Gastrocnemius medialis (tissue), 4 donors: ENCODE results near the gene C1QTNF8. TPM values are rescaled to one million over a fixed set of nuclear protein-coding genes. Genes with fewer than 3 reads are reported as not detected.

Experiments used
- ATAC-seq, 2 donors: fragments of 150-250 bp; one replicate each; pipeline ENCODE4 v1.9.1; 2016
- DNase-seq, 2 donors: peaks; one replicate each; pipeline ENCODE4 v3.0.0-alpha.2; 2019
- H3K27ac ChIP-seq, 4 donors: fragments of 200-600 bp; sonication (generic); 1 replicate in 1 of 4; 2 replicates in 3 of 4; pipeline ENCODE4 v1.5.1; 2016 to 2018; ENCODE audit warnings: mild to moderate bottlenecking in 2 of 4, moderate library complexity in 1 of 4
- H3K27me3 ChIP-seq, 3 donors: fragments of 200-600 bp; sonication (generic) in 2 of 3; 1 replicate in 1 of 3; 2 replicates in 2 of 3; pipeline versions ENCODE4 v1.5.1 to v1.6.0; 2016 to 2019; ENCODE audit warnings: mild to moderate bottlenecking in 1 of 3, moderate library complexity in 1 of 3
- H3K36me3 ChIP-seq, 2 donors: fragments of 200-600 bp; sonication (generic) in 1 of 2; one replicate each; pipeline ENCODE4 v1.5.1; 2017 to 2018
- H3K4me1 ChIP-seq, 2 donors: fragments of 200-600 bp; sonication (generic) in 1 of 2; one replicate each; pipeline ENCODE4 v1.5.1; 2016 to 2017; ENCODE audit warnings: mild to moderate bottlenecking in 2 of 2
- H3K4me3 ChIP-seq, 4 donors: fragments of 200-600 bp; sonication (generic) in 3 of 4; 1 replicate in 1 of 4; 2 replicates in 3 of 4; pipeline ENCODE4 v1.5.1; 2016 to 2019; ENCODE audit warnings: mild to moderate bottlenecking in 2 of 4
- H3K9me3 ChIP-seq, 3 donors: fragments of 200-600 bp; sonication (generic) in 2 of 3; 1 replicate in 1 of 3; 2 replicates in 2 of 3; pipeline ENCODE4 v1.5.1; 2016 to 2019
- CTCF ChIP-seq, 5 experiments: fragments of 450-650 bp in 3 of 5; fragments of 200-600 bp in 2 of 5; sonication (generic) in 2 of 5; IDR thresholded peaks in 4 of 5; conservative IDR thresholded peaks in 1 of 5; 1 replicate in 4 of 5; 2 replicates in 1 of 5; pipeline ENCODE4 v1.5.1; 2016 to 2019; ENCODE audit warnings: antibody characterized with exemption in 5 of 5, mild to moderate bottlenecking in 3 of 5, moderate library complexity in 3 of 5
- POLR2A ChIP-seq, 2 donors: fragments of 450-650 bp; IDR thresholded peaks; one replicate each; pipeline ENCODE4 v1.6.1; 2017; ENCODE audit warnings: antibody characterized with exemption in 2 of 2, mild to moderate bottlenecking in 2 of 2, moderate library complexity in 2 of 2
- in situ Hi-C, 4 donors: fragments of 200-750 bp; cut with MboI; loops; one replicate each; pipeline versions ENCODE4 v1.15.0 to v1.8.0; 2017; ENCODE audit warnings: low sequenced_read_pairs in 4 of 4
- intact Hi-C: fragments of 100-400 bp; cut with DNase I; formaldehyde crosslinking; loops from one replicate; pipeline ENCODE4 v1.15.1; 2023; ENCODE audit warnings: low total_unique reads
- total RNA-seq, 4 donors: library from RNA; depleted of rRNA; stranded (reverse); fragments of >200 nt; gene quantifications; one replicate each; pipeline versions ENCODE4 v1.1.0 to v1.2.3, GENCODE V29; 2016

C1QTNF8 gene
- total RNA-seq, 4 donors from 2014 or later = not detected

GRCh38 chr16:1105888-1106620 is 10.0 kb upstream of the C1QTNF8 start:
- no peak for ATAC-seq
- Histone ChIP-seq H3K4me3 (no peak overlapping the region), H3K27me3 (peaks cover 28 to 52% (median 39%) of the 10 kb centered on the region in 3 donors), H3K9me3 (no peaks in the 10 kb centered on the region), H3K36me3 (no peaks in the 10 kb centered on the region), H3K27ac (no peak overlapping the region), H3K4me1 (peaks cover 0 to 4% of the 10 kb centered on the region in 2 donors)
- no peak for DNase-seq
- in situ Hi-C loops (no loop called here), intact Hi-C loops (loop anchor here (1.0 kb wide), 1 partner anchor 88 kb away; no protein-coding TSS in a partner anchor)
- TF ChIP-seq CTCF (IDR thresholded peaks at IDR 0.05 in 4 of 5, conservative IDR thresholded peaks at IDR 0.05 in 1 of 5) (peak; percentile 32 to 74 (median 70)), POLR2A (IDR thresholded peaks at IDR 0.05) (no peak)

GRCh38 chr16:1103636-1103980 is 7.6 kb upstream of the C1QTNF8 start:
- DNase-seq = no peak
- TF ChIP-seq POLR2A (IDR thresholded peaks at IDR 0.05) (no peak), CTCF (IDR thresholded peaks at IDR 0.05 in 4 of 5, conservative IDR thresholded peaks at IDR 0.05 in 1 of 5) (no peak)
- Histone ChIP-seq H3K27ac (no peak overlapping the region), H3K4me3 (no peak overlapping the region), H3K27me3 (peaks cover 21 to 40% (median 31%) of the 10 kb centered on the region in 3 donors), H3K9me3 (no peaks in the 10 kb centered on the region), H3K36me3 (no peaks in the 10 kb centered on the region), H3K4me1 (peaks cover 6 to 9% of the 10 kb centered on the region in 2 donors)
- intact Hi-C loops (loop anchor here (1.0 kb wide), 1 partner anchor 46 kb away; no protein-coding TSS in a partner anchor), in situ Hi-C loops (no loop called here)
- no peak for ATAC-seq

DNA sequence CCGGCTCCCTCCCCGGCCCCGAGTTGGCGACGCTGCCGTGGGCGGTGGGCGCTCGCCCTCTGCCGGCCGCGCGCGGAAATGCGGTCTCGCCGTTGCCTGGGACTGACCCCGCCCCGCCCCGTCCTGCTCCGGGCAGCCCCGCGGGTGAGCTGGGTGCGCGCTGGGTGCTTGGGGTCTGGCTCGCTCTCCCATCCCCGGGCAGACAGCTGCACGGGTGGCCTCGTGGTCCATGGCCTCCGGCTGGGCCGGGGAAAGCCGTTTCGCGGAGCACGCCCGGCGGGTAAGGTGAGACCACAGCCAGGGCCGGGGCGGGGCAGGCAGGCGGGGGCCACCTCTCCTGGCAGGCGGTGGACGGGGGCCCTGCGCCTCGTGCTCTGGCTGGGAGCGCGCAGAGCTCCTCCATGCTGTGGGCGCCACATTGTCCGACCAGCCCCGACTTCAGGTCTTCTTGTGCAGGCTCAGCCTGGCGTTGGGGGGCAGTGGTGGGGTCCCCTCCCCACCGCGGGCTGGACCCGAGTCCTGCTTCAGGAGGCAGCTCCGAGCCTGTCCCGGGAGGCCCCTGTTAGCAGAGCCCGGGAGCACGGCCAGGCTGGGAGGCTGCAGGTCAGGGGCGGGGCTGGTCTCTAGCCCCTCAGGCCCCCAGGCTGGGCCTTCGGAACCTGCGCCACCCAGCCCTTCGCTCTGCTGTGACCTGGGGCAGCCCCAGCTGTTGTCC is 7.0 kb upstream of the C1QTNF8 start:
- intact Hi-C loops = loop anchor here (1.0 kb wide), 1 partner anchor 46 kb away; no protein-coding TSS in a partner anchor

DNA sequence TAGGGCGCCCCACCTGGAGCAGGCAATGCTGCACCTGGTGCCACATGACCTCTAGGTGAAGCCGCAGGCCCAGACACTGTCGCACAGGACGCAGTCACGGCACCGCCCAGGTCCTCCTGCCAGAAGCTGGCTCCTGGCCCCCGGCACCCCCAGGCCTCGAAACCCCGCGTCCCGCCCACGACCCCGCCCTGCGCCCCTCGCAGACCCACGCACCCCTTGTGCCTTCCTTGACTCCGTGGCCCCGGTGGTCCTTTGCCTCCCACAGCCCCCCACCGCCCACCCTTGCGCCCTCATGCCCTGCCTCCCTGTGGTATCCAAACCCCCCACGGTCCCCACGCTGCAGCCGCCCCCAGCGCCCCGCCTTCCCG is 6.3 kb upstream of the C1QTNF8 start:
- H3K27ac ChIP-seq = no peak overlapping the region
- no peaks in the 10 kb centered on the region for H3K9me3 ChIP-seq
- no peak overlapping the region for H3K4me3 ChIP-seq
- ATAC-seq (no peak), DNase-seq (peak in 1 of 2 donors; percentile 16)
- no peaks in the 10 kb centered on the region for H3K36me3 ChIP-seq
- intact Hi-C loops = no loop called here
- TF ChIP-seq CTCF (IDR thresholded peaks at IDR 0.05 in 4 of 5, conservative IDR thresholded peaks at IDR 0.05 in 1 of 5) (no peak), POLR2A (IDR thresholded peaks at IDR 0.05) (no peak)
- peaks cover 12 to 27% (median 18%) of the 10 kb centered on the region in 3 donors for H3K27me3 ChIP-seq
- H3K4me1 ChIP-seq = peaks cover 17 to 20% of the 10 kb centered on the region in 2 donors
- in situ Hi-C loops = no loop called here

More for the DNA sequence above, 7.0 kb upstream of the C1QTNF8 start:
- H3K36me3 ChIP-seq = no peaks in the 10 kb centered on the region
- in situ Hi-C loops = no loop called here
- peaks cover 11 to 14% of the 10 kb centered on the region in 2 donors for H3K4me1 ChIP-seq
- H3K4me3 ChIP-seq = peak overlapping the region in 2 of 4 donors; percentile 27 to 29
- ATAC-seq = peak in 1 of 2 donors; percentile 34
- H3K27me3 ChIP-seq = peaks cover 19 to 35% (median 26%) of the 10 kb centered on the region in 3 donors
- H3K27ac ChIP-seq = no peak overlapping the region
- H3K9me3 ChIP-seq = no peaks in the 10 kb centered on the region
- peak in 1 of 2 donors; percentile 39 for DNase-seq
- TF ChIP-seq CTCF (IDR thresholded peaks at IDR 0.05 in 4 of 5, conservative IDR thresholded peaks at IDR 0.05 in 1 of 5) (peak; percentile 49 to 87 (median 76)), POLR2A (IDR thresholded peaks at IDR 0.05) (no peak)
